ENCODE measurements around the gene ANXA2. TPM values are rescaled to one million over a fixed set of nuclear protein-coding genes. Genes with fewer than 3 reads are reported as not detected.

The ANXA2 gene
- total RNA-seq, 1 experiment from 2014 or later, result 3,998 TPM

- peak; percentile 98 for DNase-seq (ENCODE audit: low read depth)
- in situ Hi-C loops (cut with HindIII; ENCODE audit: low pct_unique_long_range_greater_than_20kb, low sequenced_read_pairs), result no loop called here
Measured at GRCh38 chr15:60392986-60393790, 4.6 kb downstream of the ANXA2 start.

- no peak for DNase-seq (ENCODE audit: low read depth)
- in situ Hi-C loops (cut with HindIII; ENCODE audit: low pct_unique_long_range_greater_than_20kb, low sequenced_read_pairs), result no loop called here
Measured at GRCh38 chr15:60392601-60392985, 5.2 kb downstream of the ANXA2 start.

- in situ Hi-C loops (cut with HindIII; ENCODE audit: low pct_unique_long_range_greater_than_20kb, low sequenced_read_pairs), result no loop called here
- no peak for DNase-seq (ENCODE audit: low read depth)
Measured at GRCh38 chr15:60391722-60392315, 6.0 kb downstream of the ANXA2 start.

- in situ Hi-C loops (cut with HindIII; ENCODE audit: low pct_unique_long_range_greater_than_20kb, low sequenced_read_pairs), result no loop called here
- DNase-seq (ENCODE audit: low read depth), result peak; percentile 86
Measured at GRCh38 chr15:60390871-60391501, 6.8 kb downstream of the ANXA2 start.

GRCh38 chr15:60390231-60390630 lies 7.6 kb downstream of the ANXA2 start:
- in situ Hi-C loops (cut with HindIII; ENCODE audit: low pct_unique_long_range_greater_than_20kb, low sequenced_read_pairs), result no loop called here

GRCh38 chr15:60389261-60390077 lies 8.3 kb downstream of the ANXA2 start:
- DNase-seq (ENCODE audit: low read depth), result peak; percentile 25
- in situ Hi-C loops (cut with HindIII; ENCODE audit: low pct_unique_long_range_greater_than_20kb, low sequenced_read_pairs), result no loop called here

More at GRCh38 chr15:60390231-60390630, 7.6 kb downstream of the ANXA2 start:
- peak; percentile 10 for DNase-seq (ENCODE audit: low read depth)

GRCh38 chr15:60387321-60387720 lies 10.5 kb downstream of the ANXA2 start:
- DNase-seq (ENCODE audit: low read depth), result no peak
- in situ Hi-C loops (cut with HindIII; ENCODE audit: low pct_unique_long_range_greater_than_20kb, low sequenced_read_pairs), result no loop called here

GRCh38 chr15:60386615-60387014 lies 11.2 kb downstream of the ANXA2 start:
- DNase-seq (ENCODE audit: low read depth), result no peak
- in situ Hi-C loops (cut with HindIII; ENCODE audit: low pct_unique_long_range_greater_than_20kb, low sequenced_read_pairs), result no loop called here

GRCh38 chr15:60385620-60386552 lies 11.9 kb downstream of the ANXA2 start:
- peak; percentile 4 for DNase-seq (ENCODE audit: low read depth)
- in situ Hi-C loops (cut with HindIII; ENCODE audit: low pct_unique_long_range_greater_than_20kb, low sequenced_read_pairs), result no loop called here

GRCh38 chr15:60384526-60385126 lies 13.2 kb downstream of the ANXA2 start:
- in situ Hi-C loops (cut with HindIII; ENCODE audit: low pct_unique_long_range_greater_than_20kb, low sequenced_read_pairs), result no loop called here
- no peak for DNase-seq (ENCODE audit: low read depth)

- no peak for DNase-seq (ENCODE audit: low read depth)
- in situ Hi-C loops (cut with HindIII; ENCODE audit: low pct_unique_long_range_greater_than_20kb, low sequenced_read_pairs), result no loop called here
Measured at GRCh38 chr15:60384053-60384452, 13.7 kb downstream of the ANXA2 start.

- in situ Hi-C loops (cut with HindIII; ENCODE audit: low pct_unique_long_range_greater_than_20kb, low sequenced_read_pairs), result no loop called here
- no peak for DNase-seq (ENCODE audit: low read depth)
Measured at GRCh38 chr15:60382773-60383674, 14.8 kb downstream of the ANXA2 start.

- in situ Hi-C loops (cut with HindIII; ENCODE audit: low pct_unique_long_range_greater_than_20kb, low sequenced_read_pairs), result no loop called here
- no peak for DNase-seq (ENCODE audit: low read depth)
Measured at GRCh38 chr15:60381148-60381788, 16.5 kb downstream of the ANXA2 start.

- DNase-seq (ENCODE audit: low read depth), result peak; percentile 92
- in situ Hi-C loops (cut with HindIII; ENCODE audit: low pct_unique_long_range_greater_than_20kb, low sequenced_read_pairs), result no loop called here
Measured at GRCh38 chr15:60379525-60380274, 18.1 kb downstream of the ANXA2 start.

GRCh38 chr15:60379185-60379524 lies 18.6 kb downstream of the ANXA2 start:
- in situ Hi-C loops (cut with HindIII; ENCODE audit: low pct_unique_long_range_greater_than_20kb, low sequenced_read_pairs), result no loop called here
- DNase-seq (ENCODE audit: low read depth), result no peak
